ENCODE results near the gene GPR137B. TPM values are rescaled to one million over a fixed set of nuclear protein-coding genes. Genes with fewer than 3 reads are reported as not detected.

Gene GPR137B
- total and polyA plus RNA-seq, 9 of the 15 experiments (the other 6 are each of a cell fraction or from before 2014, with no cell fraction given): 0.04 to 1.0 (median 0.62) TPM

DNA sequence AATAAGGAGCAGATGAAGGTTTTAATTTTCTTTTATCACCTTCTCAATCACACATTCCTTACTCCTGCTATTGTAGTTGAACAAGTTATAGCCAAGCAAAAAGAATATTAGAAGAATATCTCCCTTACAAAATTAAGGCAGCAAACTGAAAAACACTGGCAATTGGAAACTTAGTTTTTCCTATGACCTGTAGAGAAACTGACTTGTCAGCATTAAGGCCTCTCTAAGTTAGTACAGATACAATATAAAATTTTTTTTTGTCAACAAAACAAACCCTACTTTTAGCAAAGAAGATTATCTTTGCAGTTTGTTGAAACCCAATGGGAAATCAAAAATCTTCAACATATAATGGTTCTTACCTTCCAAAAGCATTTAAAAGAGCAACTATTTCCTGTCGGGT, 78.1 kb downstream of the GPR137B start:
- no peak for FAIRE-seq
- CTCF ChIA-PET (ENCODE audit: low intra/inter-chr PET ratio): no interaction called here
- BruUV-seq (replicated peaks): no TSS peak

DNA sequence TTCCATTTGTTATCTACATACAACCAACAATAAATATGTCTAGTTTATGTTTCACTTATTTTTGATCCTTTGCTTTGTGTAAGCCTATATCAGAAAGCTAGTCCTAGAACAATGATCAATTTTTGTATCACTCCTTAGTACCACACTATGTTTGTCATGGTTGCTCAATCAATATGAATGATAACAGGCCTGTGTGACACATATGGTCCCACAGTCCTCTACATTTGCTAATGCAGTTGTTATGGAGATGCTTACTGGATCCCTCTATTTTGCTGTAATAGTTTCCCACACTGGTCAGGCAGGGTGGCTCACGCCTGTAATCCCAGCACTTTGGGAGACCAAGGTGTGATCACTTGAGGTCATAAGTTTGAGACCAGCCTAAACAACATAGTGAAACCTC, 80.3 kb downstream of the GPR137B start:
- H3K4me2 ChIP-seq (ENCODE audit: insufficient read depth, low read length): no peak overlapping the region
- no peaks in the 10 kb centered on the region for H3K36me3 ChIP-seq (ENCODE audit: control insufficient read depth, insufficient read depth, low read length)
- no peaks in the 10 kb centered on the region for H3K27me3 ChIP-seq (ENCODE audit: control insufficient read depth in 2 of 2, insufficient read depth in 2 of 2, low read length in 2 of 2)
- H3K27ac ChIP-seq (ENCODE audit: extremely low read depth, low read depth, low read length): no peak overlapping the region
- no peak for ATAC-seq
- no peaks in the 10 kb centered on the region for H4K20me1 ChIP-seq (replicated peaks; ENCODE audit: control insufficient read depth, insufficient read depth, low read length)
- no peak overlapping the region for H3K4me3 ChIP-seq
- ChIA-PET POLR2A (interaction anchor here (0.6 kb wide), 1 partner anchor 122 kb away, joined by 4 read pairs; no protein-coding TSS in a partner anchor), CTCF (ENCODE audit: low intra/inter-chr PET ratio) (no interaction called here)
- no peaks in the 10 kb centered on the region for H3K9me1 ChIP-seq (ENCODE audit: control insufficient read depth, insufficient read depth, low read length)
- no TSS peak for BruUV-seq (replicated peaks)
- in situ Hi-C loops (cut with MboI) (no loop called here), intact Hi-C loops (cut with micrococcal nuclease) (no loop called here)
- no peaks in the 10 kb centered on the region for H3K4me1 ChIP-seq (replicated peaks in 1 of 2; ENCODE audit: control insufficient read depth in 2 of 2, insufficient read depth in 2 of 2, low read length in 2 of 2)
- TF ChIP-seq CEBPB (tag; IDR thresholded peaks at IDR 0.05): 0 out of 2 replicates have a peak, but pooled peaks have one; percentile 13
- TF ChIP-seq GTF2F1 (IDR thresholded peaks at IDR 0.05; ENCODE audit: low read depth, low read length): no peak
- WGBS (ENCODE audit: insufficient coverage, low coverage, missing lambda C conversion rate): 50% methylated on average over 1 of the region's 1 CpG
- no peaks in the 10 kb centered on the region for H3K79me2 ChIP-seq (ENCODE audit: control insufficient read depth, insufficient read depth, low read length)
- DNase-seq (ENCODE audit: extremely low read depth in 1 of 4, low spot score in 3 of 4): no peak
- no peak overlapping the region for H3K9ac ChIP-seq (ENCODE audit: insufficient read depth in 1 of 2, low read depth in 2 of 2, low read length in 2 of 2)
- no peaks in the 10 kb centered on the region for H3K9me3 ChIP-seq (replicated peaks; ENCODE audit: control insufficient read depth, insufficient read depth, low read depth, low read length)
- no peak for FAIRE-seq
- no peak overlapping the region for H2AFZ ChIP-seq (ENCODE audit: low read depth, low read length)

More for the DNA sequence above, 78.1 kb downstream of the GPR137B start:
- H3K27me3 ChIP-seq (ENCODE audit: control insufficient read depth in 2 of 2, insufficient read depth in 2 of 2, low read length in 2 of 2): no peaks in the 10 kb centered on the region
- no peaks in the 10 kb centered on the region for H4K20me1 ChIP-seq (replicated peaks; ENCODE audit: control insufficient read depth, insufficient read depth, low read length)
- no peaks in the 10 kb centered on the region for H3K4me1 ChIP-seq (replicated peaks in 1 of 2; ENCODE audit: control insufficient read depth in 2 of 2, insufficient read depth in 2 of 2, low read length in 2 of 2)
- H3K4me3 ChIP-seq: no peak overlapping the region
- POLR2A ChIA-PET: interaction anchor here (0.8 kb wide), 1 partner anchor 10 kb away, joined by 4 read pairs; no protein-coding TSS in a partner anchor
- no peak overlapping the region for H3K27ac ChIP-seq (ENCODE audit: extremely low read depth, low read depth, low read length)
- no peaks in the 10 kb centered on the region for H3K79me2 ChIP-seq (ENCODE audit: control insufficient read depth, insufficient read depth, low read length)
- TF ChIP-seq C11orf30 (IDR thresholded peaks at IDR 0.05; ENCODE audit: low read depth) (peak; percentile 80), NR3C1 (CRISPR knock-in tag; IDR thresholded peaks at IDR 0.05) (no peak), MAFF (IDR thresholded peaks at IDR 0.05; ENCODE audit: low read length) (peak; percentile 80), MAFK (IDR thresholded peaks at IDR 0.05; ENCODE audit: low read length) (peak; percentile 65; the same call in 1 of the 2 replicates), ZNF316 (IDR thresholded peaks at IDR 0.05) (peak; percentile 89), MAFG (tag; conservative IDR thresholded peaks at IDR 0.05) (peak; percentile 69)
- TF ChIP-seq, protein P1, sequence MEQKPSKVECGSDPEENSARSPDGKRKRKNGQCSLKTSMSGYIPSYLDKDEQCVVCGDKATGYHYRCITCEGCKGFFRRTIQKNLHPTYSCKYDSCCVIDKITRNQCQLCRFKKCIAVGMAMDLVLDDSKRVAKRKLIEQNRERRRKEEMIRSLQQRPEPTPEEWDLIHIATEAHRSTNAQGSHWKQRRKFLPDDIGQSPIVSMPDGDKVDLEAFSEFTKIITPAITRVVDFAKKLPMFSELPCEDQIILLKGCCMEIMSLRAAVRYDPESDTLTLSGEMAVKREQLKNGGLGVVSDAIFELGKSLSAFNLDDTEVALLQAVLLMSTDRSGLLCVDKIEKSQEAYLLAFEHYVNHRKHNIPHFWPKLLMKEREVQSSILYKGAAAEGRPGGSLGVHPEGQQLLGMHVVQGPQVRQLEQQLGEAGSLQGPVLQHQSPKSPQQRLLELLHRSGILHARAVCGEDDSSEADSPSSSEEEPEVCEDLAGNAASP (IDR thresholded peaks at IDR 0.05): no peak
- H2AFZ ChIP-seq (ENCODE audit: low read depth, low read length): no peak overlapping the region
- DNase-seq (ENCODE audit: extremely low read depth in 1 of 4, low spot score in 3 of 4) (no peak), ATAC-seq (no peak)
- 71% methylated on average over 1 of the region's 1 CpG for WGBS (ENCODE audit: insufficient coverage, low coverage, missing lambda C conversion rate)
- no peak overlapping the region for H3K4me2 ChIP-seq (ENCODE audit: insufficient read depth, low read length)
- no peaks in the 10 kb centered on the region for H3K9me1 ChIP-seq (ENCODE audit: control insufficient read depth, insufficient read depth, low read length)
- no peak overlapping the region for H3K9ac ChIP-seq (ENCODE audit: insufficient read depth in 1 of 2, low read depth in 2 of 2, low read length in 2 of 2)
- H3K9me3 ChIP-seq (replicated peaks; ENCODE audit: control insufficient read depth, insufficient read depth, low read depth, low read length): no peaks in the 10 kb centered on the region
- intact Hi-C loops (cut with micrococcal nuclease) (no loop called here), in situ Hi-C loops (cut with MboI) (no loop called here)
- H3K36me3 ChIP-seq (ENCODE audit: control insufficient read depth, insufficient read depth, low read length): no peaks in the 10 kb centered on the region

Measured in K562 (cell line).